Activated CD4-positive, alpha-beta T cell treated with anti-CD3 and anti-CD28 coated beads, Interleukin-2, amount 50 U/mL, for 1 hour (primary cell): Measurements from ENCODE around the gene TEX29.

Source experiments
- DNase-seq: peaks from one replicate; pipeline ENCODE4 v3.0.0-alpha.2; 2020

Gene TEX29

GRCh38 chr13:111344471-111345191 lies 24.2 kb downstream of the TEX29 start:
- no peak for DNase-seq

GRCh38 chr13:111345682-111346081 lies 25.2 kb downstream of the TEX29 start:
- DNase-seq: no peak

GRCh38 chr13:111346101-111346680 lies 25.7 kb downstream of the TEX29 start:
- DNase-seq: no peak

GRCh38 chr13:111347438-111347837 lies 27.0 kb downstream of the TEX29 start:
- DNase-seq: no peak

GRCh38 chr13:111353508-111353907 lies 33.1 kb downstream of the TEX29 start:
- DNase-seq: no peak

- DNase-seq: no peak
Measured at GRCh38 chr13:111354789-111355188, 34.3 kb downstream of the TEX29 start.

- DNase-seq: no peak
Measured at GRCh38 chr13:111356795-111357194, 36.4 kb downstream of the TEX29 start.

GRCh38 chr13:111359237-111359915 lies 38.9 kb downstream of the TEX29 start:
- DNase-seq: no peak

- no peak for DNase-seq
Measured at GRCh38 chr13:111359930-111360329, 39.5 kb downstream of the TEX29 start.

- DNase-seq: no peak
Measured at GRCh38 chr13:111360452-111360851, 40.0 kb downstream of the TEX29 start.

GRCh38 chr13:111361046-111361872 lies 40.8 kb downstream of the TEX29 start:
- no peak for DNase-seq

- no peak for DNase-seq
Measured at GRCh38 chr13:111361873-111362648, 41.6 kb downstream of the TEX29 start.

GRCh38 chr13:111363121-111363520 lies 42.7 kb downstream of the TEX29 start:
- no peak for DNase-seq

- no peak for DNase-seq
Measured at GRCh38 chr13:111363591-111363990, 43.1 kb downstream of the TEX29 start.

- no peak for DNase-seq
Measured at GRCh38 chr13:111365149-111366005, 44.9 kb downstream of the TEX29 start.

- DNase-seq: no peak
Measured at GRCh38 chr13:111367340-111367739, 46.9 kb downstream of the TEX29 start.

- DNase-seq: no peak
Measured at GRCh38 chr13:111368091-111368490, 47.6 kb downstream of the TEX29 start.

GRCh38 chr13:111370147-111370546 lies 49.7 kb downstream of the TEX29 start:
- DNase-seq: no peak

- DNase-seq: no peak
Measured at GRCh38 chr13:111370570-111371535, 50.4 kb downstream of the TEX29 start.

GRCh38 chr13:111371720-111372119 lies 51.3 kb downstream of the TEX29 start:
- DNase-seq: no peak
